Pancreas (tissue), 10 donors: ENCODE measurements around the gene ZC3H11A. TPM values are rescaled to one million over a fixed set of nuclear protein-coding genes. Genes with fewer than 3 reads are reported as not detected.

Experiments
- ATAC-seq, 4 donors: fragments of 200-7000 bp; cut with Tn5 transposase; one replicate each; pipeline versions ENCODE4 v1.8.0 to v1.9.1; 2020; ENCODE audit warnings: mild to moderate bottlenecking in 4 of 4, moderate library complexity in 4 of 4
- DNase-seq, 6 donors: peaks; one replicate each; pipeline ENCODE4 v3.0.0-alpha.2; 2020
- FAIRE-seq: peaks from 2 replicates; lab custom pipeline; 2012; peaks lifted over from hg19 to GRCh38; lab: Jason Lieb, UNC
- H3K27ac ChIP-seq, 4 donors: fragments of 200-600 bp; sonication (generic); 1 replicate in 3 of 4; 2 replicates in 1 of 4; pipeline versions ENCODE4 v1.5.0 to v1.8.0; 2020
- H3K27me3 ChIP-seq, 4 donors: fragments of 200-600 bp; one replicate each; pipeline ENCODE4 v1.8.0; 2021
- H3K36me3 ChIP-seq, 3 donors: fragments of 200-600 bp; sonication (generic) in 1 of 3; one replicate each; pipeline versions ENCODE4 v1.5.0 to v1.8.0; 2020 to 2021
- H3K4me1 ChIP-seq, 3 donors: fragments of 200-600 bp; one replicate each; pipeline ENCODE4 v1.8.0; 2021
- H3K4me3 ChIP-seq, 4 donors: fragments of 200-600 bp; sonication (generic) in 2 of 4; one replicate each; pipeline versions ENCODE4 v1.5.0 to v1.8.0; 2020 to 2021
- H3K9me3 ChIP-seq, 4 donors: fragments of 200-600 bp; one replicate each; pipeline ENCODE4 v1.8.0; 2021
- WGBS, 2 donors: extraction: QIAGEN DNeasy Blood & Tissue Kit; methylation state at CpG; one replicate each; pipeline ENCODE4 v1.1.7; 2013; 5-methylcytosine and 5-hydroxymethylcytosine counted together
- intact Hi-C, 3 donors: fragments of 100-400 bp; cut with DNase I; formaldehyde crosslinking; loops; one replicate each; pipeline versions ENCODE4 v1.11.1 to v1.14.2; 2022
- polyA plus RNA-seq, 2 donors: library from polyadenylated mRNA; stranded (reverse); fragments of 200-250 nt; gene quantifications; one replicate each; pipeline ENCODE4 v1.2.3, GENCODE V29; 2013
- total RNA-seq, 6 donors: library from RNA; stranded (reverse); fragmentation: NEBNext Ultra II Directional in 4 of 6; extraction: Animal tissue kit (Norgen Biotek cat#: 25700) in 4 of 6; gene quantifications; one replicate each; pipeline versions ENCODE4 v1.2.1 to v1.2.4, GENCODE V29; 2021 to 2023
- TF ChIP-seq, protein P1 (sequence below), 4 donors: fragments of 200-600 bp; sonication (generic) in 3 of 4; IDR thresholded peaks; one replicate each; pipeline versions ENCODE4 v1.5.0 to v1.8.0; 2021; ENCODE audit warnings: antibody characterized with exemption in 4 of 4
- donor health status: healthy with polysubstance abuse.
- donor health status: DM: no; HTN: no; CAD: no; lungs with moderate emphysema.
- donor health status: DM: no; HTN: no; CAD: no.
- donor health status: control.
- donor health status: control.
- donor health status: Bipolar disorder and iron deficiency.
- donor health status: DM: yes; HTN: yes; CAD: no.
- donor health status: DM: no; HTN: no; CAD: no.
- donor health status: DM: no; HTN: no; CAD: no.
- donor health status: DM: yes; HTN: yes; CAD: no.

The ZC3H11A gene
- total and polyA plus RNA-seq, 8 donors: 19.1 to 60.1 (median 29.4) TPM

- no peak for FAIRE-seq
- H3K27ac ChIP-seq: no peak overlapping the region
- no peaks in the 10 kb centered on the region for H3K4me1 ChIP-seq
- no peaks in the 10 kb centered on the region for H3K27me3 ChIP-seq
- H3K4me3 ChIP-seq: no peak overlapping the region
- peaks cover 3 to 80% (median 43%) of the 10 kb centered on the region in 3 donors for H3K36me3 ChIP-seq
- no peak for DNase-seq
- TF ChIP-seq, protein P1, sequence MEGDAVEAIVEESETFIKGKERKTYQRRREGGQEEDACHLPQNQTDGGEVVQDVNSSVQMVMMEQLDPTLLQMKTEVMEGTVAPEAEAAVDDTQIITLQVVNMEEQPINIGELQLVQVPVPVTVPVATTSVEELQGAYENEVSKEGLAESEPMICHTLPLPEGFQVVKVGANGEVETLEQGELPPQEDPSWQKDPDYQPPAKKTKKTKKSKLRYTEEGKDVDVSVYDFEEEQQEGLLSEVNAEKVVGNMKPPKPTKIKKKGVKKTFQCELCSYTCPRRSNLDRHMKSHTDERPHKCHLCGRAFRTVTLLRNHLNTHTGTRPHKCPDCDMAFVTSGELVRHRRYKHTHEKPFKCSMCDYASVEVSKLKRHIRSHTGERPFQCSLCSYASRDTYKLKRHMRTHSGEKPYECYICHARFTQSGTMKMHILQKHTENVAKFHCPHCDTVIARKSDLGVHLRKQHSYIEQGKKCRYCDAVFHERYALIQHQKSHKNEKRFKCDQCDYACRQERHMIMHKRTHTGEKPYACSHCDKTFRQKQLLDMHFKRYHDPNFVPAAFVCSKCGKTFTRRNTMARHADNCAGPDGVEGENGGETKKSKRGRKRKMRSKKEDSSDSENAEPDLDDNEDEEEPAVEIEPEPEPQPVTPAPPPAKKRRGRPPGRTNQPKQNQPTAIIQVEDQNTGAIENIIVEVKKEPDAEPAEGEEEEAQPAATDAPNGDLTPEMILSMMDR (IDR thresholded peaks at IDR 0.05): no peak
- WGBS, 2 donors: 96 to 99% methylated on average over 3 of the region's 3 CpGs
- intact Hi-C loops: no loop called here
- no peak for ATAC-seq
- no peaks in the 10 kb centered on the region for H3K9me3 ChIP-seq
Observed at GRCh38 chr1:203835476-203835875, 40.1 kb downstream of the ZC3H11A start.

DNA sequence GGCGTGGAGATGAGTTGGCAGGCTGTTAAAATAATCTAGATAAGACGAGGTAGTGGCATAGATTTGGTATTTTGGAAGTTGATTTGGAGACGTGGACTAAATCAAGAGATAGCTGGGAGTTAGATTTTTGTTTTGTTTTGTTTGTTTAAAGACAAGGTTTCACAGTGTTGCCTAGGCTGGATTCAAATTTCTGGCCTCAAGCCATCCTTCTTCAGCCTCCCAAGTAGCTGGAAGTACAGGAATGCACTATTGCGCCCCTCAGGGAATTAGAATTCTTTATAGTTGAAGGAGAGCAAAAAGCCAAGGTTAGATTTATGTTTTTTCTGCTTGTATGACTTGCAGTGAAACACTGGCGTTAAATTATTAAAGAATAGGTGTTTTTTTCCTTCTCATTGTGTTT, 43.7 kb downstream of the ZC3H11A start:
- ATAC-seq: peak in 1 of 4 donors; percentile 39

GRCh38 chr1:203840208-203840808, 44.9 kb downstream of the ZC3H11A start:
- H3K4me3 ChIP-seq: no peak overlapping the region
- TF ChIP-seq, protein P1 (IDR thresholded peaks at IDR 0.05): no peak
- no peaks in the 10 kb centered on the region for H3K27me3 ChIP-seq
- FAIRE-seq (no peak), ATAC-seq (no peak), DNase-seq (no peak)
- WGBS, 2 donors: 96 to 98% methylated on average over 4 of the region's 4 CpGs
- H3K36me3 ChIP-seq: peaks cover 3 to 54% (median 27%) of the 10 kb centered on the region in 3 donors
- intact Hi-C loops: no loop called here
- no peaks in the 10 kb centered on the region for H3K9me3 ChIP-seq
- H3K4me1 ChIP-seq: no peaks in the 10 kb centered on the region
- H3K27ac ChIP-seq: no peak overlapping the region

More for the DNA sequence above, 43.7 kb downstream of the ZC3H11A start:
- FAIRE-seq: no peak
- H3K27me3 ChIP-seq: no peaks in the 10 kb centered on the region
- no peak for DNase-seq
- H3K27ac ChIP-seq: no peak overlapping the region
- H3K36me3 ChIP-seq: peaks cover 3 to 59% (median 27%) of the 10 kb centered on the region in 3 donors
- TF ChIP-seq, protein P1 (IDR thresholded peaks at IDR 0.05): no peak
- 53 to 57% methylated on average over 5 of the region's 5 CpGs for WGBS, 2 donors
- H3K4me1 ChIP-seq: no peaks in the 10 kb centered on the region
- intact Hi-C loops: no loop called here
- no peaks in the 10 kb centered on the region for H3K9me3 ChIP-seq
- H3K4me3 ChIP-seq: no peak overlapping the region

- TF ChIP-seq, protein P1 (IDR thresholded peaks at IDR 0.05): no peak
- H3K27me3 ChIP-seq: no peaks in the 10 kb centered on the region
- DNase-seq (no peak), ATAC-seq (no peak), FAIRE-seq (no peak)
- no peak overlapping the region for H3K4me3 ChIP-seq
- no peak overlapping the region for H3K27ac ChIP-seq
- no peaks in the 10 kb centered on the region for H3K4me1 ChIP-seq
- H3K36me3 ChIP-seq: peaks cover 8 to 47% (median 17%) of the 10 kb centered on the region in 3 donors
- H3K9me3 ChIP-seq: no peaks in the 10 kb centered on the region
- intact Hi-C loops: no loop called here
- 92 to 99% methylated on average over 2 of the region's 2 CpGs for WGBS, 2 donors
Observed at GRCh38 chr1:203842559-203842876, 47.1 kb downstream of the ZC3H11A start.

DNA sequence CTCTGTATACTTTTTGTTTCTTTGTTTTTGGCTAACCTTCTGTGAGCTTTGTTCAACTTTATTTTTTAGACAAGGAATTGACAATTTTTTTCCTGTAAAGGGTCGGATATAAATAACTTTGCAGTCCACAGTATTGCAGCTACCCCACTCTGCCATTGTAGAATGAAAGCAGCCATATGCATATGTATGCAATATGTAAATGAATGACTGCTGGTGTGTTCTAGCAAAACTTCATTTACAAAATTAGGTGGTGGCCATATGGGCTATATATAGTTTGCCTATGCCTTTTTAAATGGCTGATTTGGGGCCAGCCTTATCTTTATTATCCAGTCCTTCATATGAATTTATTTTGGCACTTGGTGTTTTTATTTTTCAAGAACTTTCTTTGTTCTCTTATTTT, 48.0 kb downstream of the ZC3H11A start:
- H3K27me3 ChIP-seq: no peaks in the 10 kb centered on the region
- no peak overlapping the region for H3K27ac ChIP-seq
- H3K4me1 ChIP-seq: no peaks in the 10 kb centered on the region
- WGBS, 2 donors: 87 to 92% methylated on average over 1 of the region's 1 CpG
- no peaks in the 10 kb centered on the region for H3K9me3 ChIP-seq
- H3K36me3 ChIP-seq: peaks cover 10 to 47% (median 22%) of the 10 kb centered on the region in 3 donors
- TF ChIP-seq, protein P1 (IDR thresholded peaks at IDR 0.05): no peak
- DNase-seq: no peak
- ATAC-seq: no peak
- intact Hi-C loops: no loop called here
- no peak overlapping the region for H3K4me3 ChIP-seq
- no peak for FAIRE-seq
